Daoy (cell line): Measurements from ENCODE around the gene C1orf74. TPM values are rescaled to one million over a fixed set of nuclear protein-coding genes. Genes with fewer than 3 reads are reported as not detected.

Source experiments
- DNase-seq: peaks from one replicate; pipeline ENCODE4 v3.0.0-alpha.2; 2015; ENCODE audit warnings: low read depth
- total RNA-seq: library from RNA; depleted of rRNA; stranded (reverse); fragments of >200 nt; shearing (Covaris generic); gene quantifications from 2 replicates; pipeline ENCODE4 v1.2.3, GENCODE V29; 2014

Gene C1orf74
- total RNA-seq, 1 experiment from 2014 or later: 3.4 TPM

GRCh38 chr1:209772126-209772525 is 12.2 kb downstream of the C1orf74 start:
- DNase-seq: no peak

DNA sequence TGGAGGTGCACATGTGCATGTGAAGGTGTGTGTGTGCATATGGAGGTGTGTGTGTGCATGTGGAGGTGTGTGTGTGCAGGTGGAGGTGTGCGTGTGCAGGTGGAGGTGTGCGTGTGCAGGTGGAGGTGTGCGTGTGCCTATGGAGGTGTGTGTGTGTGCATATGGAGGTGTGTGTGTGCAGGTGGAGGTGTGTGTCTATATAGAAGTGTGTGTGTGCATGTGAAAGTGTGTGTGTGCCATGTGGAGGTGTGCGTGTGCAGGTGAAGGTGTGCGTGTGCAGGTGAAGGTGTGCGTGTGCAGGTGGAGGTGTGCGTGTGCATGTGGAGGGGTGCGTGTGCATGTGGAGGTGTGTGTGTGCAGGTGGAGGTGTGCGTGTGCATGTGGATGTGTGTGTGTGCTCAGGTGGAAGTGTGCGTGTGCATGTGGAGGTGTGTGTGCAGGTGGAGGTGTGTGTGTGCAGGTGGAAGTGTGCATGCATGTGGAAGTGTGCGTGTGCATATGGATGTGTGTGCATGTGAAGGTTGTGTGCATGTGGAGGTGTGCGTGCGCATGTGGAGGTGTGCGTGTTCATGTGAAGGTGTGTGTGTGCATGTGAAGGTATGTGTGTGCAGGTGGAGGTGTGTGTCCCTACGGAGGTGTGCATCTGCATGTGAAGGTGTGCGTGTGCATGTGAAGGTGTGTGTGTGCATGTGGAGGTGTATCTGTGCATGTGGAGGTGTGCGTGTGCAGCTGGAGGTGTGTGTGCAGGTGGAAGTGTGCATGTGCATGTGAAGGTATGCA is 13.5 kb downstream of the C1orf74 start:
- DNase-seq: no peak

DNA sequence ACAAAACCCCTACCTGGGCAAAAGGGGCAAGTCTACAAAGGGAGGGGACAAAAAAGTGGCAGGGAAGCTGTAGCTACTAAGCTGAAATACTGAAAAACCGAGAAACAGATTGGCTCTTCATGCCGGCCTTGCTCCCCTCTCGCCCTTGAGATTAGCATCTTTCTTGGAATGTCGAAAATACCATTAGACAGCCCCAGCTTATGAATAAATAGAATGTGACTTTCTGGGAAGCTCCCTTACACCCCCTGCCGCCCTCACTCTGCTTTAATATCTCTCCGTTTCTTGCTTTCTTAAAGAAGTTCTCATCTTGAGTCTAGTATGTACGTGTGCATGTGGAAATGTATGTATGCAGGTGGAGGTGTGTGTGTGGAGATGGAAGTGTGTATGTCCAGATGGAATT is 14.4 kb downstream of the C1orf74 start:
- no peak for DNase-seq

DNA sequence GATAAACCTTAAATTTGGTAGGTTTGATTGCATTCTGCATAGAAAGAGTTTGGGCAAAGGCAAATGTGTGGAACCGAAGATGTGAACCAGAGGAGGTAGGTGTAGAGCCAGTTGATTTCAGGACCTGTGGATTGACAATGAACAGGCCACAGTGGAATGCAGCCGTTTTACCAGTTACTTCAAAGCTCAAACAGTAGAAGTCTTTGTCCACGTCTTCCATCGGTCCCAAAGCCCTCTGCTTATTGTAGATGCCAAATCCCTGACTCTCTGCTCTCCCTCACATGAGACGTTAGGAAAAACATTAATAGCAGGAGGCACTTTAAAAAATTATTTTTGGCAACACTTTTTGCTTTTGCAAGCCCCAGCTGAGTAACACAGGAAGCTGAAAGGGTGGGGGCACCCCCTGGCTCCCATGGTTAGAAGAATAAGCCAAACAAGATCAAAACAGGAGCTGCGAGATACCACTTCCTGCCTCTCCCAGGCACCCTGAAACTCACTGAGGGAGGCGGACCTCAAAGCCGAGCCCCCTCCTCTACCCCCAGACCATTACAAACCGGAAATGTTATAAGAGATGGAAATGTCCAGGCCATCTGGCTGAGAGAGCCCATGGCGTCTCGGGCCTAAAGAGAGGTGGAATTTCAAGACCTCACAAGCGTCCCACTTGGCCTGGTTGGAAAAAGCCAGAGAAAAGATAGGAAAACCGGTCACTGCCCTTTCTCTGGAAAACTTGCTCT is 15.0 kb downstream of the C1orf74 start:
- peak; percentile 87 for DNase-seq

- no peak for DNase-seq
These were observed 16.0 kb downstream of the C1orf74 start for GRCh38 chr1:209768354-209768774.

DNA sequence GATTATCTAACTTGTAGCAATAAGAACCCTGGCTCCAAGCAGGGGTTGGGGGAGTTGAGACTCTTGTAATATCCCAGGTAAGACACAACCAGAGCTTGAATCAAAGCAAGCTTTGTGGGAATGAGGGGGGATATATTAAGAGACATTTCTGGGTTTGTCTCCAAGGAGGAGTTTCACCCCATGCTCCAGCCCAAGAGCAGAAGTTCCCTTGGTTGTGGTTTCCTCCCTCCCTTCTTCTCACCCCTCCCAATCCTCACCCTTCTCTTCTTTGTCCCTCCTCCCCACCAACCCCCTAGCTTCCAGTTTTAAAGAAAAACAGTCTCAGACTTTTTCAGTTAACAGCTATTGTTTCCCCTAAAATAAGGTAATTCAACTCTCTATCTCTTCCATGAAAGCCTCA is 16.7 kb downstream of the C1orf74 start:
- no peak for DNase-seq

- no peak for DNase-seq
These were observed 17.3 kb downstream of the C1orf74 start for GRCh38 chr1:209767096-209767495.

- no peak for DNase-seq
These were observed 18.3 kb downstream of the C1orf74 start for GRCh38 chr1:209766051-209766450.

DNA sequence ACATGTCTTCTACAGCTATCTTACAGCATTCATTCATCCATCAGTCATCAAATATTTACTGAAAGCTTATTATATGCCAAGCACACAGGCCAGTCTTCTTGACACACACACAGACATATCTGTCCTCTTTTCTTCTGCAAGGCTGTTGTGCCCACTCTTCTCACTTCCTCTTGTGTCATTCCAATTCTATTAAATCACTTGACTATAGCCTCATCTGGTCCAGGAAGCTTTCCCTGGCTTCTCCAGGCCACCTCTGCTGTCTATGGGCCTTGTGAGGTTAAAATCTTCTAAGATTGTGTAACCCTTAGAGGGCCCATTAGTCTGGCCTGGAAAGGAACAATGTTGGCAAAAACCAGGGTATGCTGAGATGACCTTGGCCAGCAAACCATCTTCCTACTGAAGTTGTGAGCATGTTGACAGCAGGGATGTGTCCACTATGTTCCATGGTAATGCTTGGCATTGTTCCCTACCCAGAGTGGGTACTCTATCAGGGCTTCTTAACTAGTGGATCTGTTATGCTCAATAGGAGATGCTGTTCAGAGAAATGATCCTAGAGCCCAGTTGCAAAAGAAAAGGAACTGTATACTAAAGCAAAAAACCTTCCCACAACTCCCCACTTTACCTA is 23.2 kb downstream of the C1orf74 start:
- DNase-seq: no peak

DNA sequence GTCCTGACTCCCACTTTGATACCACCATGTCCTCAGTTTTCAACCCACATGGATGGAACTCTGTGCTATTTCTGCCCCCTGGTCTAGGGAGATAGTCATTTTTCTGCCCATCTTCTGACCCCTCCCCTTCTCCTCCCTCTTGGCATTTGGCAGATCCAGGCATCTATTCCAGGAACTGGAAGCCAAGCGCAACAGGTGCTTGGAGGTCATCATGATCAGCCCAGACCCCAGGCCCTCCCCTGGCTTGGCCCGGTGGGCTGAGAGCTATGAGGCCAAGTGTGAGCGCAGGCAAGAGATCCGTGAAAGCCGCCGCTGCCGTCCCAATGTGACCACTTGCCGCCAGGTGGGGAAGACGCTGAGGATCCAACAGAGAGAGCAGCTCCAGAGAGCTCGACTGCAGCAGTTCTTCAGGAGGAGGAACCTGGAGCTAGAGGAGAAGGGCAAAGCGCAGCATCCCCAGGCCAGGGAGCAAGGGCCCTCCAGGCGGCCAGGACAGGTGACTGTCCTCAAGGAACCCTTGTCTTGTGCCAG is 24.5 kb downstream of the C1orf74 start:
- DNase-seq: no peak

GRCh38 chr1:209758400-209758799 is 26.0 kb downstream of the C1orf74 start:
- no peak for DNase-seq

DNA sequence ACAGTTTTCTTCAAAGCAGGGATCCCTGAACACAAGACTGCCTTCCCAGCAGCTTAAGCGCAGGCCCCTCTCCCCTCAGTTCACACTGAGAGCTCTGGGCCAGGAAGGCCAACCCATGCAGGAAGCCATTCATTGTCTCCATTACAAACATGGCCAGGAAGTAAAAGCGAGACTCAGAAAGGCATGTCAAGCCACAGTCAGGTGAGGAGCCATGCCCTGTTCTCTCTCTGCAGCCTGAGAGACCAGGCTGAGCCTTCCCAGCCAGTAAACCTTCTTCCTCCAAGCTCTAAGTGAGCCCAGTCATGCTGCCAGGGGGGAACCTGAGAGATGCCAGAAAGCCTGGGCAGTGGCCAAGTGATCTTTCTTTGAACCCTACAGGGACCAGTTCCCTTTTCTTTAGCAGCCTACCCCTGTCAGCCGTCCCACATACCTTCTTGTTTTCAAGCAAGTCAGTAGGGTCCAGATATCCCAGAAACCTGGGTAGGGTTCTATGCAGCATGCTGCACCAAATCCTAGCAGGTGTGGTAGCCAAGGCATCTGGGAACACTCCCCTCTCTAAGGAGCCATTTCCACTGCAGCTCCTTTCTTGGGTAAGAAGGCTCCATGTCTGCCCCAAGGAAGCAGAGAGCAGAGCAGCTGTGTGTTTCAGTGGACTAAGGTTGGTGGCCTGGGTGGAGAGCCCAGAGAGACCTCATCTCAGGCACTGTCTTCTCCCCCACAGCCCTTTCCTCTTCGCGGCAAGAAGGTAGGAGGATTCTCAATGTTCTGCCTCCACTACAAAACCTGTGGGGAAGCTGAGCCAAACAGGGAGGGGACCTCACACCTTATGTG is 27.5 kb downstream of the C1orf74 start:
- DNase-seq: no peak

GRCh38 chr1:209755926-209756614 is 28.3 kb downstream of the C1orf74 start, which contains the start of gene TRAF3IP3:
Gene TRAF3IP3 (plus strand): TSS chr1:209756053. CDS start chr1:209760040, 3,987 bp downstream.
- no peak for DNase-seq

DNA sequence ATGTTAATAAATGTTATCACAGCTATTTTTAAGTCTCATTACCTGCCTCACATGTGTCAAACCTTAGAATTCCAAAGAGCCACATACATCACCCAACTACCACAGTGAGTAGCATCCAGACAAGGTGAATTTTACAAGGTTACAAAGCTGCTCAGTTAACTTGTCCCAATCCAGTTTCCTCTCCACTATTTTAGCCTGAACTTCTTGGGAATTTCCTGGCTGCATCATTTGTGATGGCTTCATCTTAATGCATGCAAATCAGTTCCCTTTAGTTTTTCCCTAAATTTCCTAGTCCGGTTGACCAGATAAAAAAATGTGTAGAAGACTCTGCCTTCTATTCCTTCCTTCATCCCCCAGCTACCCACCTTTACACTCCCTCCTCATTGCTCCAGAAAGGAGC is 29.1 kb downstream of the C1orf74 start:
- DNase-seq: no peak

- no peak for DNase-seq
These were observed 31.5 kb downstream of the C1orf74 start for GRCh38 chr1:209752890-209753289.

- no peak for DNase-seq
These were observed 32.6 kb downstream of the C1orf74 start for GRCh38 chr1:209751627-209752231.

DNA sequence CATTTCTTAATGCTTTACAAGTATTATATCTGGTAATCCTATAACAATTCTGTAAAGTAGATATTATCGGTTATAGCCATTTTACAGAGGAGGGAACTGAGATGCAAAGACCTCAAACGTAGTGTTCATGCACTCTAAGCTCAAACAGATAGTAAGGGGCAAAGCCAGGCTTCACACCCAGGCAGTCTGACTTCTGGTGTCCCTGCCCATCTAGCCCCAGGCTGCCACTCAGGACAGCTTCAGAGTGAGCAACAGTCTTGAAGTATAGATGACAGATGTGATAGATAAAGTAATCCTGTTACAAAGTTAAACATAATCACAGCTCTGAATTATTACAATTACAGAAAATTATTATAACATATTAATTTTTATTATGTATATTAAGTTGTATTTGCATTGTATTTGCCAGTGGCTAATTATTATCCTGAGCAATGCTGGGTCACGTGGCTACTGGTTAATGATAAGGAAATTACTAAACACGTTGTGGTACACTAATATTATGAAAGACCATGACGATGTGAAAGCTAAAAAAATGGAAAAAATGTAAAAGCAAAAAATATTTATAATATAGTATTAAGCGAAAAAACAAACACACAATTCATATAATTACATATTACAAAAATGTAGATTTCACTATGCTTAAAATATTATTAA is 34.6 kb downstream of the C1orf74 start:
- no peak for DNase-seq

DNA sequence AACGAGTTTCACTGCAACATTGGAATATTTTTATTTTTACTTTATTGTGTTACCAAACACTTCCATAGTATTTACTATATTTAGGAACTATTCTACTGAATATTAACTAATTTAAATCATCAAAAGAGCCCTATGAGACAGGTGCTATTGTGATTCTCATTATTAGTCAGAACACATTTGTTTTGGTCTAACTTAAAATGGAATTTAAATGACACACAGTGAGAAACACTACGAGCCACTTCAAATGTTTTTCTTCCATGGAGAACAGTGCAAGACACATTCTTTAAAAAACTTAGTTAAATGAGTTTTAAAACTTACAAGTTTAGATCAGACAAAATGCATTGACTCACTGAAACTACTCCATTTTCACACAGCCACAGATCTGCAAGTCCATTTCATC is 35.2 kb downstream of the C1orf74 start:
- no peak for DNase-seq

GRCh38 chr1:209748620-209749019 is 35.7 kb downstream of the C1orf74 start:
- DNase-seq: no peak
